ENCODE results near the gene QPCTL. TPM values are rescaled to one million over a fixed set of nuclear protein-coding genes. Genes with fewer than 3 reads are reported as not detected.

The QPCTL gene
- total and polyA plus RNA-seq, 10 of the 15 experiments (the other 5 are each of a cell fraction or from before 2014, with no cell fraction given) = 1.1 to 22.6 (median 11.2) TPM

DNA sequence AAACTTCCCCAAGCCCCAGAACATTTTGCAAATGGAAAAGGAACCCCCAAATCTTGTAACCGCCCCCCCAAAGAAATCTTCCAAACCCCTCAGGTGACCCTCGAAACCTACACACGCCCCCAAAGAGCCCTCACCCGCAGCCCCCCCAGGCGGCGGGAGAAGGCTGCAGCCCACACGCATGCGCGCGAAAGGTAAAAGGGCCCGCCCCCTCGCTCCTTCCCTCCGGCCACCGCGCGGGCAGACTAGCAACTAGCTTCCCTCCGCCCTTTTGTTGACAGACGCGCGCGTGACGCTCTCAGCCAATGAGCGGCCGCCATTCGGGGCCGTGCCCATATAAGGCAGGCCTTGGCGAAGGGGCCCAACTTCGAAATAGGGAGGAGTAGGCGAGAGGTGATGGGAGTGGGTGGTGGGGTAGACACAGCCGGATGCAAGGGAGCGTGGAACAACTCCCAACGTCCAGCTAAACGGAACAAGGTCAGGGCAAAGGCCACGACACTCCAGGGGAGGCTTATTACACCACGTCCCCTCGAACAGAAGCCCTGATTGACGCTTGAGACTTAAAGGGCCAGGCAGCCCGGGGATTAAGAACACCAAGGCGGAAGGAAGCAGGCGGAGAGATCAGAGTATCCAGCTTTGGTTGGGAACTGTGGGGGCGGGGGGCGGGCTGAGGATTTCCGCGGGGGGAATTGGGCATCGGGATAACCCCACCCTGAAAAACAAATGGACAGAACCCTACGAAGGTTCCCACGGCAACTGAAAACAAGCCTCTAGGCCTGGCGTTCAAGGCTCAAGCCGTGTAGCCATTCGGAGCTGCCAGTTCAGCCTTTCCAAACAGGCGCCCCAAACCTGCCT, 24.9 kb downstream of the QPCTL start (continued):
- TF ChIP-seq ZBTB40 (IDR thresholded peaks at IDR 0.05; ENCODE audit: borderline replicate concordance) (no peak; the same call in 1 of the 2 replicates), MEF2B (IDR thresholded peaks at IDR 0.05; ENCODE audit: partially characterized antibody, poor library complexity, severe bottlenecking) (peak; percentile 60), MLLT1 (IDR thresholded peaks at IDR 0.05) (no peak), POU2F2 (IDR thresholded peaks at IDR 0.05; ENCODE audit: borderline replicate concordance, low read depth, low read length) (peak; percentile 73; the same call in 2 of the 3 replicates), CBFB (IDR thresholded peaks at IDR 0.05; ENCODE audit: low read depth) (peak; percentile 13; the same call in 1 of the 2 replicates), TAF1 (IDR thresholded peaks at IDR 0.05; ENCODE audit: borderline replicate concordance, low read depth, low read length) (peak; percentile 53; the same call in 1 of the 2 replicates), IKZF2 (IDR thresholded peaks at IDR 0.05) (peak; percentile 48 to 79; a peak in 3 of 4 replicates), NFYB (IDR thresholded peaks at IDR 0.05; ENCODE audit: insufficient read depth, low read depth, low read length) (peak; percentile 65; the same call in 1 of the 2 replicates), PAX8 (IDR thresholded peaks at IDR 0.05) (no peak), STAT1 (conservative IDR thresholded peaks at IDR 0.05) (no peak; the same call in 1 of the 2 replicates), CHD1 (IDR thresholded peaks at IDR 0.05; ENCODE audit: low read depth, low read length) (no peak), MTA3 (IDR thresholded peaks at IDR 0.05; ENCODE audit: borderline replicate concordance, low read length) (no peak), TCF12 (IDR thresholded peaks at IDR 0.05; ENCODE audit: low read depth, low read length) (0 out of 2 replicates have a peak, but pooled peaks have one; percentile 16), ESRRA (IDR thresholded peaks at IDR 0.05; ENCODE audit: low read length) (0 out of 2 replicates have a peak, but pooled peaks have one; percentile 63), HDAC6 (IDR thresholded peaks at IDR 0.05; ENCODE audit: unreplicated experiment) (no peak), BMI1 (IDR thresholded peaks at IDR 0.05; ENCODE audit: borderline replicate concordance) (no peak; the same call in 1 of the 2 replicates), ASH2L (IDR thresholded peaks at IDR 0.05; ENCODE audit: borderline replicate concordance, low read depth) (no peak), HDAC2 (IDR thresholded peaks at IDR 0.05) (no peak)
- TF ChIP-seq, protein P1, sequence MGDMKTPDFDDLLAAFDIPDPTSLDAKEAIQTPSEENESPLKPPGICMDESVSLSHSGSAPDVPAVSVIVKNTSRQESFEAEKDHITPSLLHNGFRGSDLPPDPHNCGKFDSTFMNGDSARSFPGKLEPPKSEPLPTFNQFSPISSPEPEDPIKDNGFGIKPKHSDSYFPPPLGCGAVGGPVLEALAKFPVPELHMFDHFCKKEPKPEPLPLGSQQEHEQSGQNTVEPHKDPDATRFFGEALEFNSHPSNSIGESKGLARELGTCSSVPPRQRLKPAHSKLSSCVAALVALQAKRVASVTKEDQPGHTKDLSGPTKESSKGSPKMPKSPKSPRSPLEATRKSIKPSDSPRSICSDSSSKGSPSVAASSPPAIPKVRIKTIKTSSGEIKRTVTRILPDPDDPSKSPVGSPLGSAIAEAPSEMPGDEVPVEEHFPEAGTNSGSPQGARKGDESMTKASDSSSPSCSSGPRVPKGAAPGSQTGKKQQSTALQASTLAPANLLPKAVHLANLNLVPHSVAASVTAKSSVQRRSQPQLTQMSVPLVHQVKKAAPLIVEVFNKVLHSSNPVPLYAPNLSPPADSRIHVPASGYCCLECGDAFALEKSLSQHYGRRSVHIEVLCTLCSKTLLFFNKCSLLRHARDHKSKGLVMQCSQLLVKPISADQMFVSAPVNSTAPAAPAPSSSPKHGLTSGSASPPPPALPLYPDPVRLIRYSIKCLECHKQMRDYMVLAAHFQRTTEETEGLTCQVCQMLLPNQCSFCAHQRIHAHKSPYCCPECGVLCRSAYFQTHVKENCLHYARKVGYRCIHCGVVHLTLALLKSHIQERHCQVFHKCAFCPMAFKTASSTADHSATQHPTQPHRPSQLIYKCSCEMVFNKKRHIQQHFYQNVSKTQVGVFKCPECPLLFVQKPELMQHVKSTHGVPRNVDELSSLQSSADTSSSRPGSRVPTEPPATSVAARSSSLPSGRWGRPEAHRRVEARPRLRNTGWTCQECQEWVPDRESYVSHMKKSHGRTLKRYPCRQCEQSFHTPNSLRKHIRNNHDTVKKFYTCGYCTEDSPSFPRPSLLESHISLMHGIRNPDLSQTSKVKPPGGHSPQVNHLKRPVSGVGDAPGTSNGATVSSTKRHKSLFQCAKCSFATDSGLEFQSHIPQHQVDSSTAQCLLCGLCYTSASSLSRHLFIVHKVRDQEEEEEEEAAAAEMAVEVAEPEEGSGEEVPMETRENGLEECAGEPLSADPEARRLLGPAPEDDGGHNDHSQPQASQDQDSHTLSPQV (IDR thresholded peaks at IDR 0.05) = no peak
